Fibroblast of mammary gland (primary cell): ENCODE data around the gene ZFP36L2.

Source experiments
- DNase-seq: peaks from one replicate; pipeline ENCODE4 v3.0.0-alpha.2; 2010; ENCODE audit warnings: low read depth
- H3K4me3 ChIP-seq: 2 replicates; pipeline ENCODE4 v1.5.1; 2011; ENCODE audit warnings: low read depth, mild to moderate bottlenecking, low read length, moderate library complexity; ENCODE audit not compliant: control insufficient read depth
- TF ChIP-seq, protein P1 (sequence below): conservative IDR thresholded peaks from 2 replicates; pipeline ENCODE4 v1.5.1; 2011; ENCODE audit warnings: low read depth, low read length, inconsistent platforms; ENCODE audit not compliant: control insufficient read depth, insufficient read depth

Gene ZFP36L2

DNA sequence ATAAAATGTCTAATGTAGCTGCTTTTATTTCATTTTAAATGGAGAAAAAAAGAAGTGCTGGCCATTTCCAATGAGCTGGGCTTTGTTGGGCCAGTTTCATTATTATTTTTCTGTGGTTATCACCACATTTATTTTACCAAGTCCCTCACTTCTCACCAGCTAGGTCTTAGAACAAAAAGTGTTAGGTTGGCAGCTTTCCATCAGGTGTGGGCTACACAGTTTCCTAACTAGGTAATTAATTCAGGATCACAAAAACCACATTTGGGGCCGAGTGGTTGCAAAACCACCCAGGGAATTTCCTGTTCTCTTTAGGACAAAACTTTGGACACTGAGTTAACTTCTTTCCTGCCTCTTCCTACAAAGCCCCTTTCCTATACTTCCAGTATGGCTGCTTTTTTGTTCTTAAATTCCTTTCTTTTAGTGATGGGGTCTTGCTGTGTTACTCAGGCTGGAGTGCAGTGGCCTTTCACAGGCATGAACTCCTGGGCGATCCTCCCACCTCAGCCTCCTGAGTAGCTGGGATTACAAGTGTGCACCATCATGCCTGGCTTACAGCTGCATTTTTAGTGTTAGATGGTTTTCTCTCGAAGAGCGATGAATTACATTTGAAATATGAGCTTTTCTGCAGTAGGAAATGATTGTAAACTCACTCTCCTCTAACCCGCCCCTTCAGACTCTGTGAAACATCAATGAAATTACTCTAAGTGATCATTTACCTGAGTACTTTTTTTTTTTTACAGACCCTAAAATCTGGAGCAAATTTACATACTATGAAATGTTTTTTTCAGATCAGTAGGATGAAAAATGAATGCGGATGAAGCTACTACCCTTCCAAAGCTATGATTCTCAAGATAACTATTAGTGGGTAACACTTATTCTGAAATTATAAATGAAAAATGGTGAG is 2.6 kb upstream of the ZFP36L2 start:
- H3K4me3 ChIP-seq, result no peak overlapping the region
- DNase-seq, result peak; percentile 51

DNA sequence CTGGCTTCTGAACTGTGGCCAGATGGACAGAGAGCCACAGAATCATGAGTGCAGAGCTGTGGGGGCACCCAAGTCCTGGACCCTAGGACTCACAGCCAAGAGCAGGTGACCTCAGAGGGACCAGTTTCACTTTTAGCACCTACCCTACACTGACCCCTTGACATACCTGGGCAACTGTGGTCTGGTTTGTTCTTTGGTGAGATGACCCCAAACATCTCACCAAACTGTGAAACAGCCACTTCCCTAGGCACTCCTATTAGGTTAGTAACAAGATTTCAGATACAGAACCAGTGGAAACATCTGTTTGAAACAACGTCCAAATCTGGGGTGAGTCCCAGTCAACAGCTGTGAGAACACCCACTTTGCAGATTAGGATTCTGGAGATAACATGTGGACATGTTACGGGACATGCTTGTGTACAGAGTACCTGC is 1.9 kb upstream of the ZFP36L2 start:
- H3K4me3 ChIP-seq, result no peak overlapping the region
- TF ChIP-seq, protein P1, sequence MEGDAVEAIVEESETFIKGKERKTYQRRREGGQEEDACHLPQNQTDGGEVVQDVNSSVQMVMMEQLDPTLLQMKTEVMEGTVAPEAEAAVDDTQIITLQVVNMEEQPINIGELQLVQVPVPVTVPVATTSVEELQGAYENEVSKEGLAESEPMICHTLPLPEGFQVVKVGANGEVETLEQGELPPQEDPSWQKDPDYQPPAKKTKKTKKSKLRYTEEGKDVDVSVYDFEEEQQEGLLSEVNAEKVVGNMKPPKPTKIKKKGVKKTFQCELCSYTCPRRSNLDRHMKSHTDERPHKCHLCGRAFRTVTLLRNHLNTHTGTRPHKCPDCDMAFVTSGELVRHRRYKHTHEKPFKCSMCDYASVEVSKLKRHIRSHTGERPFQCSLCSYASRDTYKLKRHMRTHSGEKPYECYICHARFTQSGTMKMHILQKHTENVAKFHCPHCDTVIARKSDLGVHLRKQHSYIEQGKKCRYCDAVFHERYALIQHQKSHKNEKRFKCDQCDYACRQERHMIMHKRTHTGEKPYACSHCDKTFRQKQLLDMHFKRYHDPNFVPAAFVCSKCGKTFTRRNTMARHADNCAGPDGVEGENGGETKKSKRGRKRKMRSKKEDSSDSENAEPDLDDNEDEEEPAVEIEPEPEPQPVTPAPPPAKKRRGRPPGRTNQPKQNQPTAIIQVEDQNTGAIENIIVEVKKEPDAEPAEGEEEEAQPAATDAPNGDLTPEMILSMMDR, result no peak
- DNase-seq, result peak; percentile 40

More for the DNA sequence above, 2.6 kb upstream of the ZFP36L2 start:
- TF ChIP-seq, protein P1, result no peak

DNA sequence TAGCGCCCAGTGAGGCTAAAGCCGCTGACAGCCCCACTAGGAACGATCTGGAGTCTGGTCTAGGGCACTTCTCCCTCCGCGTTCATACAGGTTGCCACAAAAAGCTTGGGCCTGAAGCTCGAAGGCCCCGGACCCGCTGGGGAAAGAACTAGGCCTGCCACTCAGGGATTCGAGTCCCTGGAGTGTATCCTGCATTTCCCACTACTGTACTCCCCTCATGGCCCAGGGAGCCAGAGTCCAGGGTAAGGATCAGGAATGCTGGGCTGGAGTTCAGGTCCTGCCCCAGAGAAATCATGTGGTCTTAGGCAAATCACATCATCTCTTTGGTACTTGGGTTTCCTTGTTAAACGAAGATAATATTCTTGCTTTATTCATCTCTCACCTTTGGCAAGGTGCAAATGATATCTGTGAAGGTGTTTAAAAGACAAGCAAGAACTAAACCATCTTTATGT is 1.4 kb upstream of the ZFP36L2 start:
- TF ChIP-seq, protein P1, result peak; percentile 31

DNA sequence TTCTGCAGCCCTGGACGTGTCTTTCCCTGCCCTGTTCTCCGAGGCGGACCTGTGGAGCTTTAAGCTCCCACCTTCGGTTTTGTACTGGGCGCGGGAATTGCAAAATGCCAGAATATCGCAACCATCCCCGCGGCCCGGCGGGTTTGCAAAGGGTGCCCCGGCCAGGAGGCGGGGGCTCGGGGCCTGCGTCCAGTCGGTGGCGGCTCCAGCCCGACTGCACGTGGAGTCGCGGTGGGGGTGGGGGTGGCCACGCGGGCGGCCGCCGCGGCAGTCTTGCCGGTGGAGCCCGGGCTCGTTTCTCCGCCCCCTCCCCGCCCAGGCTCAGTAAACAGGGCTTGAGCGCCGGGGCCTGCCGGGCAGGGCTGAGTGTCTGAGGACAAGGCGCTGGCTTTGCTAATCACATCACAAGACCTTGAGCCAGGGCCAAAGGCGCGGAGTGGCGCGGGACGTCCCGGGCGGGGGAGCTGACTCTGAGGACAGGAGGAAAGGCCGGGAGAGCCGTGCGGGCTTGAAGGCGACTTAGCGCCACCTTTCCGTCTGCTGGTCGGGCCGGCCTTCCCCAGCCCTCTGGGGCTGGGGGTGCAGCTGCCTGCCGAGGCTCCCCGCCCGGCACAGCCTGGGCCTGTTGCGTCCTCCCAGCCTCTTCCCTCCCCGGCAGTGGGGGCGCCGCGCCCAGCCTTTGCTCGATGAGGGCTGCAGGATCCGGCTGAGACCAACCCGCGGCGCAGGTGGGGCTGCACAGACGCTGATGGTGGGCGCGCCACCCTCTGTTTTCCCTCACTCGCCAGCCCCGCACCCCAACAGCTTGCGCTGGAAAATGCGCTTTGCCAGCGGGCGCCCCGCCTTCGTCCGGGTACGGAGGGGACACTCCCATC is 786 bp upstream of the ZFP36L2 start:
- TF ChIP-seq, protein P1, result no peak
- peak overlapping the region; percentile 71 for H3K4me3 ChIP-seq
- DNase-seq, result peak; percentile 88

More for the DNA sequence above, 1.4 kb upstream of the ZFP36L2 start:
- peak; percentile 72 for DNase-seq
- H3K4me3 ChIP-seq, result peak overlapping the region; percentile 71

DNA sequence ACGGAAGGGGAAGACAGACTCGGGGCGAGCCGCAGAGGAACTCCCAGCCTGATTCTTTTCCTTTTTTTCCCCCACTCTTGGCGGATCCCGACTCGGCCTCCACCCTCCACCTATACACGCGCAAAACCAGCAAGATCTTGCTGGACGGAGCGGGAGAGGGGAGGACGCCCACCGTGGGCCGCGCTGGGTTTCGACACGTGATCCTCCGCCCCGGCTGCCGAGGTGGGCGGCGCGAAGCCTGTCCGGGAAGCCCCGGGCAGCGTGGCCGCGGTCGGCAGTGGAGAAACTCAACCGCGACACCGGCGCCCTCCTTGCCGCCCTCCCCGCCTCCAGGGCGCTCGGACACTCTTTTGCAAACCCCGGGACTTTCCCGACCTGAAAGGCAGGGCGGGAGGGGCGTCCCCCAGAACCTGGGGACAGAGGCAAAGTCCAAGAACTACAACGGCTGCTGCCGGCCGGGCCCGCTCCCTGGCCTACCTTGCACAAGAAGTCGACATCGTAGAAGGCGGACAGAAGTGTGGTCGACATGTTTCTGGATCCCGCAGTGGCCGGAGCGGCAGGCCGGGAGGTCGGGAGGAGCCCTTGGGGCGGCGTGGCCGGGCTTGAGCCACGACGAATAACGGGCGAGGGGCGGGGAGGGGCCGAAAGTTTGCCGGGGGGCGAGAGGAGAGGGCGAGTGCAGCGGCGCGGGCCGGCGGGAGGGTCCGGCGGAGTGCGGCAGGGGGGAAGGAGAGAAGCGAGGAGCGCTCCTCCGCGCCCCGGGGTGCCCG is 433 bp downstream of the ZFP36L2 start:
- peak; percentile 42 for DNase-seq
- TF ChIP-seq, protein P1, result no peak
- H3K4me3 ChIP-seq, result peak overlapping the region; percentile 91
